Measurements from ENCODE around the gene AACS. TPM values are rescaled to one million over a fixed set of nuclear protein-coding genes. Genes with fewer than 3 reads are reported as not detected.
"Not testable (repeated sequence)": the region's sequence is repeated elsewhere in the genome, so short reads cannot be mapped to it uniquely, and the experiment has no call there.

AACS gene
- polyA plus RNA-seq, 1 experiment = 18.0 TPM

GRCh38 chr12:125070661-125071390, 5.6 kb downstream of the AACS start:
- no peak overlapping the region for H3K27ac ChIP-seq (ENCODE audit: low read depth, low read length)
- no peak for DNase-seq (ENCODE audit: low read depth, low spot score)
- POLR2A ChIA-PET = no interaction called here

GRCh38 chr12:125071456-125071855, 6.2 kb downstream of the AACS start:
- H3K27ac ChIP-seq (ENCODE audit: low read depth, low read length) = no peak overlapping the region
- ChIA-PET CTCF (no interaction called here), POLR2A (no interaction called here)
- H3K4me3 ChIP-seq (ENCODE audit: low read depth, low read length) = no peak overlapping the region
- no peak for DNase-seq (ENCODE audit: low read depth, low spot score)
- TF ChIP-seq CTCF (IDR thresholded peaks at IDR 0.05; ENCODE audit: low read depth, low read length) = no peak
- no peaks in the 10 kb centered on the region for H3K9me3 ChIP-seq (ENCODE audit: control insufficient read depth, insufficient read depth, low read length)
- no peaks in the 10 kb centered on the region for H3K27me3 ChIP-seq (ENCODE audit: control insufficient read depth, insufficient read depth, low read length)

More at GRCh38 chr12:125070661-125071390, 5.6 kb downstream of the AACS start:
- CTCF ChIA-PET = interaction anchor here (0.6 kb wide), 1 partner anchor 71 kb away, joined by 7 read pairs; no protein-coding TSS in a partner anchor
- no peak overlapping the region for H3K4me3 ChIP-seq (ENCODE audit: low read depth, low read length)
- TF ChIP-seq CTCF (IDR thresholded peaks at IDR 0.05; ENCODE audit: low read depth, low read length) = no peak
- H3K9me3 ChIP-seq (ENCODE audit: control insufficient read depth, insufficient read depth, low read length) = no peaks in the 10 kb centered on the region
- H3K27me3 ChIP-seq (ENCODE audit: control insufficient read depth, insufficient read depth, low read length) = no peaks in the 10 kb centered on the region

GRCh38 chr12:125072496-125072895, 7.3 kb downstream of the AACS start:
- CTCF ChIA-PET = no interaction called here
- no peaks in the 10 kb centered on the region for H3K27me3 ChIP-seq (ENCODE audit: control insufficient read depth, insufficient read depth, low read length)
- POLR2A ChIA-PET = no interaction called here
- no peak overlapping the region for H3K4me3 ChIP-seq (ENCODE audit: low read depth, low read length)
- no peak for TF ChIP-seq CTCF (IDR thresholded peaks at IDR 0.05; ENCODE audit: low read depth, low read length)
- DNase-seq (ENCODE audit: low read depth, low spot score) = no peak
- no peak overlapping the region for H3K27ac ChIP-seq (ENCODE audit: low read depth, low read length)
- H3K9me3 ChIP-seq (ENCODE audit: control insufficient read depth, insufficient read depth, low read length) = no peaks in the 10 kb centered on the region

- H3K27ac ChIP-seq (ENCODE audit: low read depth, low read length); POLR2A ChIA-PET; H3K27me3 ChIP-seq (ENCODE audit: control insufficient read depth, insufficient read depth, low read length); H3K4me3 ChIP-seq (ENCODE audit: low read depth, low read length); H3K9me3 ChIP-seq (ENCODE audit: control insufficient read depth, insufficient read depth, low read length); DNase-seq (ENCODE audit: low read depth, low spot score); CTCF ChIA-PET: not testable (repeated sequence)
These were observed 9.1 kb downstream of the AACS start for GRCh38 chr12:125074294-125074693.

GRCh38 chr12:125076103-125076502, 10.9 kb downstream of the AACS start:
- POLR2A ChIA-PET = no interaction called here
- CTCF ChIA-PET = no interaction called here
- Histone ChIP-seq H3K9me3 (ENCODE audit: control insufficient read depth, insufficient read depth, low read length) (no peaks in the 10 kb centered on the region), H3K27me3 (ENCODE audit: control insufficient read depth, insufficient read depth, low read length) (no peaks in the 10 kb centered on the region), H3K4me3 (ENCODE audit: low read depth, low read length) (no peak overlapping the region), H3K27ac (ENCODE audit: low read depth, low read length) (no peak overlapping the region)
- DNase-seq (ENCODE audit: low read depth, low spot score) = no peak
- no peak for TF ChIP-seq CTCF (IDR thresholded peaks at IDR 0.05; ENCODE audit: low read depth, low read length)
